ENCODE measurements around the gene ACTN4.
A peak's percentile ranks its signal among the peaks of the same experiment; 100 is the strongest.
"Not testable (repeated sequence)": the region's sequence is repeated elsewhere in the genome, so short reads cannot be mapped to it uniquely, and the experiment has no call there.

The ACTN4 gene

GRCh38 chr19:38741670-38742069 is 94.2 kb downstream of the ACTN4 start:
- DNase-seq = no peak

GRCh38 chr19:38742296-38742695 is 94.8 kb downstream of the ACTN4 start:
- DNase-seq = no peak

DNA sequence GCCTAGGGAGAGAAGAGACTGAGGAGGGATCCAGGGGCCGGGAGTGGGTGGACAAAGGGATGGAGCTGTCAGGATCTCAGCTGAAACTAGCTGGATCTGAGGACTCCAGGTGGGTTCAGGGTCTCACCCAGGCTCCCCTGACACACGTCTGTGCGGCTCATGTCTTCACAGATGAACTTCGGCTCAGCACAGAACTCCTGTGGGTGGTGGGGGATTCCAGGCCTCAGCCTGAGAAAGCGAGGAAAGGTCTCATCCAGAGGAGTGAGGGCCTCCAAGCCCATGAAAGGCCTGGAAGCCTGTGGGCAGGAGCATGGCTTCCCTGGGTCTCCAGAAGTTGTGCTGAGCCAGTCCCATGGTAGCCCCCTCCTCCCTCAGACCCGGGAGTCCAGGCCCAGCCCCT is 95.5 kb downstream of the ACTN4 start:
- no peak for DNase-seq

DNA sequence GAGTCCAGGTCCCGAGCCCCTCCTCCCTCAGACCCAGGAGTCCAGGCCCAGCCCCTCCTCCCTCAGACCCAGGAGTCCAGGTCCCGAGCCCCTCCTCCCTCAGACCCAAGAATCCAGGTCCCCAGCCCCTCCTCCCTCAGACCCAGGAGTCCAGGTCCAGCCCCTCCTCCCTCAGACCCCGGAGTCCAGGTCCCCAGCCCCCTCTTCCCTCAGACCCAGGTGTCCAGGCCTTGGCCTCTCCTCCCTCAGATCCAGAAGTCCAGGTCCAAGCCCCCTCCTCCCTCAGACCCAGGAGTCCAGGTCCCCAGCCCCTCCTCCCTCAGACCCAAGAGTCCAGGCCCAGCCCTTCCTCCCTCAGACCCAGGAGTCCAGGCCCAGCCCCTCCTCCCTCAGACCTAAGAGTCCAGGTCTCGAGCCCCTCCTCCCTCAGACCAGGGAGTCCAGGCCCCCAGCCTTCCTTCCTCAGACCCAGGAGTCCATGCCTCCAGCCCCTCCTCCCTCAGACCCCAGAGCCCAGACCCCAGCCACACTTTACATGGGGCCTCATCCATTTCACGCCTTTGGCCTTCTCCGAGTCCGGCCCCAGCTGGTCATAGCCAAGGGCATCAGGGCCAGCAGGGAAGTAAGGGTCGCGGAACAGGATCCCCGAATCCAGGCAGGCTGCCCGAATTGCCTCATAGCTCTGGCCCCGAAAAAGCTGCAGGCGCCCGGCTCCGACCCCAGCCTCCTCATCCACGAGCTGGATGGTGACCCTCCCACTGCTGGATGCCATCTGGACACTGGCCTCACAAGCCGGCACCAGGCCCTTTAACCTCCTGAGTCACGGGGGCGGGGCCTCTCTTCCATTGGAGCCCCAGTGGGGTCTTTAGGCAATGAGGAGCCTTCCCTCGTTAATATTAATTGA is 96.2 kb downstream of the ACTN4 start:
- no peak for DNase-seq

DNA sequence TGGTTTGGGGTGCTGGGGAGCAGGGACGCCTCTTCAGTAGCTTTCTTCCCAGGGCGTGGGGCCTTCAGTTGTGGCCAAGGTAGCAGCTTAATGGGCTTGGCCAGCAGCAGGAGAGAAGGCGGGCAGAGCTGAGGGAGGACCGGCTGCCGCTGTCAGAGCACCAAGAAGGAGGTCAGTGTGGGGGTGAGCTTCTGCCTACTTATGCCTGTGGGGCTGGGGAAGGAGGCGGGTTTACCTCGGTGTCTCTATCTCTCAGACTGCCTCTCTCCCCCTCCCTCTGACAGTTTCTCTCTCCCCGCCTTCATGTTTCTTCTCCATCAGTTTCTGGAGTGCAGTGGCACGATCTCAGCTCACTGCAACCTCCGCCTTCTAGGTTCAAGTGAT is 96.8 kb downstream of the ACTN4 start, which contains the start of gene CAPN12:
Gene CAPN12 (minus strand): TSS at position 177 of the 384 bp plus-strand sequence. CDS start 309 bp downstream, outside the sequence.
- no peak for DNase-seq

DNA sequence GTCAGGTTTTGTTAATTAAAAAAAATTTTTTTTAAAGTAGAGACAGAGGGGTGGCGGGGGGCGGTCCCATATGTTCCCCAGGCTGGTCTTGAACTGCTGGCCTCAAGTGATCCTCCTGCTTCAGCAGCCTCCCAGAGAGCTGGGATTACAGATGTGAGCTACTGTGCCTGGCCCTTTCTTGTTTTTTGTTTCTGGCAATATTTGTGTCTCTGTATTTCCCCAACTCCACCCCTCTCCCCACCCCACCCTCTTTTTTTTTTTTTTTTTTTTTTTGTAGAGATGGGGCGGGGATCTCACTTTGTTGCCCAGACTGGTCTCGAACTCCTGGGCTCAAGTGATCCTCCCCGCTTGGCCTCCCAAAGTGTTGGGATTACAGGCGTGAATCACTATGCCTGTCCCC is 97.4 kb downstream of the ACTN4 start:
- no peak for DNase-seq

DNA sequence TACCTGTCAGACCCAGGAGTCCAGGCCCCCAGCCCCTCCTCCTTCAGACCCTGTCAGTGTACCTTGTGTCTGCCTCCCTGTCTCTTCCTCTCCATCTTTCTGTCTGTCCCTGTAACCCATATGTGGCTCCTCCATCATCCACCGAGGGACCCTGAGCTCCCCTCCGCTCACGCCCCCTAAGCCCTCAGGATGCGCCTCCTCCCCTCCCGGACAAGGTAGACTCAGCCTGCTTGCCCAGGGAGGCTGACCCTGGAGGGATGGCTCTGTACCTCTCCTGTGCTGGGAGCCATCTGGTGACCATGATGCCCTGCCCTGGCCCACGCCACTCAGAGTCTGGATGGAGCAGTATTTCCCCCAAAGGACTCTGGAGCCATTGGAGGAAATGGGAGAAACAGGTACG is 97.9 kb downstream of the ACTN4 start:
- DNase-seq = no peak

DNA sequence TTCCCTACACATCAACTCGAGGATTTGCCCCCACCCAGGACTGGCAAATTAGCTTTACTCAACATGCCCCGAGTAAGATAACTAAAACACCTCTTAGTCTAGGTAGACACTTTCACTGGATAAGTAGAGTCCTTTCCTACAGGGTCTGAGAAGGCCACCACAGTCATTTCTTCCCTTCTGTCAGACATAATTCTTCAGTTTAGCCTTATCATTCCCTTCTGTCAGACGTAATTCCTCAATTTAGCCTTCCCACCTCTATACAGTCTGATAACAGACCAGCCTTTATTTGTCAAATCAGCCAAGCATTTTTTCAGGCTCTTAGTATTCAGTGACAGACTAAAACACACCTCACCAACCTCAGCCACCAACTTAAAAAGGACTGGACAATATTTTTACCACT is 106.3 kb downstream of the ACTN4 start:
- not testable (repeated sequence) for DNase-seq

GRCh38 chr19:38754196-38754595 is 106.7 kb downstream of the ACTN4 start:
- DNase-seq = not testable (repeated sequence)

GRCh38 chr19:38759590-38760003 is 112.1 kb downstream of the ACTN4 start:
- no peak for DNase-seq

- not testable (repeated sequence) for DNase-seq
Measured at GRCh38 chr19:38760805-38761517, 113.5 kb downstream of the ACTN4 start.

- DNase-seq = not testable (repeated sequence)
Measured at GRCh38 chr19:38761884-38762389, 114.5 kb downstream of the ACTN4 start.

GRCh38 chr19:38763795-38764220 is 116.4 kb downstream of the ACTN4 start:
- DNase-seq = no peak

- no peak for DNase-seq
Measured at GRCh38 chr19:38765214-38765613, 117.8 kb downstream of the ACTN4 start.

DNA sequence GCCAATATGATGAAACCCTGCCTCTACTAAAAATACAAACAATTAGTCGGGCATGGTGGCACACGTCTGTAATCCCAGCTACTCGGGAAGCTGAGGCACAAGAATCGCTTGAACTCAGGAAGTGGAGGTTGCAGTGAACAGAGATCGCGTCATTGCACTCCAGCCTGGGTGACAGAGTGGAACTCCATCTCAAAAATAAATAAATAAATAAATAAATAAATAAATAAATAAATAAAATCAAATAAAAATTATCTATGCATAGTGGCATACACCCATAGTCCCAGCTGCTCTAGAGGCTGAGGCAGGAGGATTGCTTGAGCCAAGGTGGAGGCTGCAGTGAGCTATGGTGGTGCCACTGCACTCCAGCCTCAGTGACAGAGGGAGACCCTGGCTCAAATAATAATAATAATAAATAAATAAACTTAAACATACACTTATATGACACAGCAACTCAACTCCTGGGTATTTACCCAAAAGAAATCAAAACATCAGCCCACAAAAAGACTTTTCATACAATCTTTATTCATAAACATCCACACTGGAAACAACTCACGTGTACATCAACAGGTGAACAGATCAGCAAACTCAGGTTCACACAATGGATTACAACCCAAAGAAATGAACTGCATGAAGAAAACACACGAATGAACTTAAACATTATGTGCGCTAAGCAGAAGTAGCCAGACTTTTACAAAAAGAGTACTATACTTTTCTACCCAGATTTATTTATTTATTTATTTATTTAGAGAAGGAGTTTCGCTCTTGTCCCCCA is 119.0 kb downstream of the ACTN4 start:
- DNase-seq = no peak

DNA sequence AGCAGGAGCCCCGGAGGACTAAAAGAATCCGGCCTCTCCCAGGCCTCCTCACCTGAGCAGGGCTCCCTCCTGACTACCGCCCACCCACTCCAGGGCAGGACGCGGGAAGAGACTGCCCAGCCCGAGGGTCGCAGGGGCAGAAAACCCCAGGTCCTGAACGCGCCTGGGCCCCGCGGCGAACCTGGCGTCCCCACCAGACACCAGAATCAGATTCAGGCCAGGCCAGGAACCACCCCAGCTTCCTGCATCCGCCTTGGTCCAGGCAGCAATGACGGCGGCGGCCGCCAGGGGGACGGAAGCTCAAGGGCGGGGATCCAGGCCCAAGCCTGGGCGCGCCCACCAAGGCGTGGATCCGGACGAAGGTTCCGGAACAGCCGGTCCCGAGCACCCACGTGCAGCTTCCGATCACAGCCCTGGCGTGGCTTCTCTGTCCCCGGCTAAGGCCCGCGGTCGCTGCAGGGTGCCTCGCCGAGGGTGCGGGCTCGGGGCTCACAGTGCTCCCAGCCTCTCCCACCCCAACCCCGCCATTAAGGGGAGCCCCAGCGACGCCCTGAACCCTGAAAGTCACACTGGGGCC is 122.3 kb downstream of the ACTN4 start:
- DNase-seq = no peak

DNA sequence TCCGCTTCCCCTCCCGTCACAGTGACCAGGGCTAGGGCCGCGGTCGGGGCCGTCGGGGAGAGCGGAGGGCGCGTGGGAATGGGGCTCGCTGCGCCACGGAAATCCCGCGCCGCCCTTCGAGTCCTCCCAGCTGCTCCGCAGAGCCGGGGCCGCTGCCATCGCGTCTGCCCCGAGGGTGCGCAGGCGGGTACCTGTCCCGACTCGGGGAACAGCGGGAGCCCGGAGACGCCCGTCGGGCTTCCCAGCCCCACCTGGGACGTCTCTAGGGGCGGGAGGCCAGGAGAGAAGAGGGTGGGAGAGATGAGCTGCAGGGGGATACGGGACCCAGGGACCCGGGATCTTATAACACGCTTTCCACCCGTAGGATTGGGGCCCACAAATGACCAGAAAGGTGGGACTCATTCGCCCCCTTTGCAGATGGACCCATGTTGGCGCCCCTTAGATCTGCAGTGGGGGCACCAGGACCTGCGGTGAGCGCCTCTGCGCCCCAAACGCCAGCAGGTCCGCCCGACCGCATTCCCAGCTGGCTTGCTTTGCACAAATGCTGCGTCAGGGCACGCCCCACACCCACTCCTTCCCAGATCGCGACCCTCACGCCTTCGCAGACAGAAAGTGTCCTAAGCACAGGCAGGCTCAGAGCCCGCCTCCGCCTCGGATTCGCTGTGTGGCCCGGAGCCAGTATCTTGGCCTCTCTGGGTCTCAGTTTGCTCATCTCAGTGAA is 122.9 kb downstream of the ACTN4 start:
- DNase-seq = not testable (repeated sequence)

DNA sequence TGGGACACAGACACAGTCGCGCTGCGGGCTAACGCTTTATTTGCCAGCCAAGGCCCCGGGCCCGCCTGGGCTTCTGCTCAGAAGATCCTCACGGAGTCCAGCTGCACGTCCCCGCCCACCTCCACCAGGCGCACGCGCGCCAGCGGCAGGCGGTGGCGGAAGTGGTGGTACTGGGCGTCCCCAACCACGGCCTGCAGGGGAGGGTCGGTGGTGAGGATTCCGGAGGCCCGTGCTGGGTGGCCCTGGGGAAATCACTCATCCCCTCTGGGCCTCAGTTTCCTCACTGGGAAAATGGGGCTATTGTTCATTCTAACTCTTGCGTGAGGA is 123.5 kb downstream of the ACTN4 start:
- not testable (repeated sequence) for DNase-seq

- DNase-seq = not testable (repeated sequence)
Measured at GRCh38 chr19:38771569-38771968, 124.1 kb downstream of the ACTN4 start.

- peak; percentile 11 for DNase-seq
Measured at GRCh38 chr19:38773469-38774177, 126.2 kb downstream of the ACTN4 start, which contains the start of gene LGALS7. Gene LGALS7, minus strand, starts transcription at chr19:38773517. Its CDS starts 25 bp downstream, at chr19:38773492.
